HCT116 (cell line): ENCODE measurements around the gene TEPSIN. TPM values are rescaled to one million over a fixed set of nuclear protein-coding genes. Genes with fewer than 3 reads are reported as not detected.

ENCODE experiments used
- ATAC-seq: fragments of 200-7000 bp; cut with Tn5 transposase; 2 replicates; pipeline ENCODE4 v1.9.1; 2020; ENCODE audit warnings: mild to moderate bottlenecking, moderate library complexity
- BruUV-seq: library from RNA; stranded (reverse); fragments of 400-500 nt; replicated peaks from 2 replicates; lab custom pipeline; 2021; lab: Mats Ljungman, UMichigan
- CTCF ChIA-PET: fragments of 300-600 bp; sonication (Branson Sonifier 250); formaldehyde crosslinking; loops from one replicate; lab custom pipeline; 2021; ENCODE audit warnings: antibody characterized with exemption; lab: Charles Lee
- POLR2A ChIA-PET: fragments of 300-600, 350-600 bp; sonication (Branson Sonifier 250); formaldehyde crosslinking; loops from one replicate; lab custom pipeline; 2021; ENCODE audit warnings: antibody characterized with exemption; lab: Charles Lee
- RAD21 ChIA-PET, 2 experiments: fragments of 300-600 bp; sonication (Branson Sonifier 250); formaldehyde crosslinking; loops; one replicate each; lab custom pipeline; 2023; ENCODE audit warnings: low total read pairs in 2 of 2; ENCODE audit not compliant: uncharacterized antibody in 2 of 2, unreplicated experiment in 2 of 2, low non-redundant PET in 1 of 2; lab: Charles Lee
- DNase-seq: peaks from one replicate; pipeline ENCODE4 v3.0.0-alpha.2; 2010; ENCODE audit warnings: low read depth, low spot score
- H2AFZ ChIP-seq: fragments of 200-600 bp; shearing (Covaris generic), sonication (generic); 2 replicates; pipeline ENCODE4 v1.6.1; 2017; ENCODE audit warnings: low read depth, mixed run types, mixed read lengths, antibody characterized with exemption, low read length; ENCODE audit not compliant: poor library complexity, severe bottlenecking
- H3K27ac ChIP-seq: 2 replicates; pipeline ENCODE4 v1.5.1; 2012; ENCODE audit warnings: low read depth, low read length
- H3K27me3 ChIP-seq: fragments of 200-600 bp; sonication (generic); 2 replicates; pipeline ENCODE4 v1.6.1; 2016; ENCODE audit warnings: mixed run types, low read length, mixed read lengths; ENCODE audit not compliant: insufficient read depth
- H3K36me3 ChIP-seq, 2 experiments: fragments of 200-500 bp in 1 of 2; fragments of 200-600 bp in 1 of 2; sonication (Bioruptor generic) in 1 of 2; sonication (generic) in 1 of 2; 2 replicates each; pipeline versions ENCODE4 v1.5.1 to v1.6.1; 2014 to 2016; ENCODE audit warnings: low read length in 2 of 2, inconsistent platforms in 1 of 2, mixed read lengths in 1 of 2, mixed run types in 1 of 2; ENCODE audit not compliant: insufficient read depth in 2 of 2, control insufficient read depth in 1 of 2
- H3K4me1 ChIP-seq, 2 experiments: fragments of 200-600 bp in 1 of 2; sonication (generic) in 1 of 2; 2 replicates each; pipeline versions ENCODE4 v1.5.1 to v1.6.1; 2012 to 2017; ENCODE audit warnings: low read length in 2 of 2, inconsistent platforms in 1 of 2, mild to moderate bottlenecking in 1 of 2, mixed read lengths in 1 of 2, mixed run types in 1 of 2, moderate library complexity in 1 of 2; ENCODE audit not compliant: insufficient read depth in 2 of 2, control insufficient read depth in 1 of 2
- H3K4me2 ChIP-seq: fragments of 200-600 bp; sonication (generic); 2 replicates; pipeline ENCODE4 v1.6.1; 2017; ENCODE audit warnings: mixed run types, low read length, mixed read lengths
- H3K4me3 ChIP-seq, 2 experiments: fragments of 200-600 bp in 1 of 2; sonication (generic) in 1 of 2; replicated peaks in 1 of 2; 2 replicates each; pipeline ENCODE4 v1.5.1; 2011 to 2016; ENCODE audit warnings: low read length in 2 of 2, control low read depth in 1 of 2, low read depth in 1 of 2, mild to moderate bottlenecking in 1 of 2, mixed read lengths in 1 of 2, mixed run types in 1 of 2
- H3K79me2 ChIP-seq: fragments of 200-600 bp; sonication (generic); 2 replicates; pipeline ENCODE4 v1.6.1; 2017; ENCODE audit warnings: mild to moderate bottlenecking, mixed run types, low read length, moderate library complexity, mixed read lengths; ENCODE audit not compliant: insufficient read depth
- H3K9ac ChIP-seq: fragments of 200-600 bp; sonication (generic); 2 replicates; pipeline ENCODE4 v1.6.1; 2016; ENCODE audit warnings: low read length, mixed read lengths
- H3K9me2 ChIP-seq: fragments of 200-600 bp; sonication (generic), shearing (Covaris generic); 2 replicates; pipeline ENCODE4 v1.6.1; 2017; ENCODE audit warnings: mixed run types, mild to moderate bottlenecking, moderate library complexity; ENCODE audit not compliant: insufficient read depth
- H3K9me3 ChIP-seq, 2 experiments: fragments of 200-500 bp in 1 of 2; fragments of 200-600 bp in 1 of 2; sonication (Bioruptor generic) in 1 of 2; sonication (generic) in 1 of 2; 2 replicates each; pipeline ENCODE4 v1.6.1; 2014 to 2017; ENCODE audit warnings: low read length in 2 of 2, mixed read lengths in 2 of 2, inconsistent platforms in 1 of 2, low read depth in 1 of 2, mild to moderate bottlenecking in 1 of 2, mixed run types in 1 of 2, moderate library complexity in 1 of 2; ENCODE audit not compliant: control insufficient read depth in 1 of 2, insufficient read depth in 1 of 2
- H4K20me1 ChIP-seq: fragments of 200-600 bp; sonication (generic), shearing (Covaris generic); 2 replicates; pipeline ENCODE4 v1.6.1; 2017; ENCODE audit warnings: mixed run types, mild to moderate bottlenecking, moderate library complexity; ENCODE audit not compliant: insufficient read depth
- CEBPB ChIP-seq: IDR thresholded peaks from 2 replicates; pipeline ENCODE4 v1.6.1; 2012; ENCODE audit warnings: low read depth
- JUND ChIP-seq: IDR thresholded peaks from 2 replicates; pipeline ENCODE4 v1.6.1; 2012
- POLR2A ChIP-seq: IDR thresholded peaks from 2 replicates; pipeline ENCODE4 v1.7.0; 2011; ENCODE audit warnings: borderline replicate concordance; ENCODE audit not compliant: insufficient read depth, insufficient read length; ENCODE audit errors: extremely low read depth
- POLR2AphosphoS5 ChIP-seq: IDR thresholded peaks from 2 replicates; pipeline ENCODE4 v1.6.1; 2011; ENCODE audit warnings: mild to moderate bottlenecking, low read depth, low read length, moderate library complexity
- RAD21 ChIP-seq: IDR thresholded peaks from 2 replicates; pipeline ENCODE4 v1.6.1; 2012; ENCODE audit warnings: low read depth, mild to moderate bottlenecking
- SIN3A ChIP-seq: IDR thresholded peaks from 2 replicates; pipeline ENCODE4 v1.6.1; 2012; ENCODE audit warnings: low read depth
- SP1 ChIP-seq: IDR thresholded peaks from 2 replicates; pipeline ENCODE4 v1.6.1; 2012; ENCODE audit warnings: low read depth
- SRF ChIP-seq: IDR thresholded peaks from 2 replicates; pipeline ENCODE4 v1.6.1; 2012; ENCODE audit warnings: low read depth
- TCF7L2 ChIP-seq: IDR thresholded peaks from 2 replicates; pipeline ENCODE4 v1.7.0; 2011; ENCODE audit warnings: borderline replicate concordance, inconsistent platforms; ENCODE audit not compliant: insufficient read depth, insufficient read length; ENCODE audit errors: extremely low read depth
- YY1 ChIP-seq: IDR thresholded peaks from 2 replicates; pipeline ENCODE4 v1.6.1; 2011; ENCODE audit warnings: low read length, low read depth, moderate library complexity, mild to moderate bottlenecking; ENCODE audit not compliant: insufficient replicate concordance; ENCODE audit errors: extremely low read depth
- ZFX ChIP-seq: fragments of 450-650 bp; IDR thresholded peaks from 2 replicates; pipeline ENCODE4 v1.6.1; 2017
- ZNF274 ChIP-seq: fragments of 200-500 bp; sonication (Bioruptor generic); IDR thresholded peaks from 2 replicates; pipeline ENCODE4 v1.6.1; 2014; ENCODE audit warnings: mild to moderate bottlenecking, low read depth, low read length, inconsistent platforms
- intact Hi-C: fragments of 100-400 bp; cut with micrococcal nuclease; formaldehyde crosslinking; loops from 2 replicates; pipeline ENCODE4 v1.10.0; 2022
- total RNA-seq: library from RNA; stranded (reverse); gene quantifications from one replicate; pipeline ENCODE4 v1.2.1, GENCODE V29; 2021; ENCODE audit not compliant: unreplicated experiment
- TF ChIP-seq, protein P1 (sequence below), 3 experiments: fragments of 200-600 bp in 1 of 3; sonication (generic) in 1 of 3; IDR thresholded peaks in 2 of 3; conservative IDR thresholded peaks in 1 of 3; 2 replicates each; pipeline ENCODE4 v1.5.1; 2012 to 2017; ENCODE audit warnings: low read depth in 2 of 3, low read length in 2 of 3, antibody characterized with exemption in 1 of 3, borderline replicate concordance in 1 of 3, control low read depth in 1 of 3, mild to moderate bottlenecking in 1 of 3, mixed read lengths in 1 of 3, mixed run types in 1 of 3, moderate library complexity in 1 of 3; ENCODE audit not compliant: insufficient read depth in 1 of 3
- TF ChIP-seq, protein P2 (sequence below): IDR thresholded peaks from 2 replicates; pipeline ENCODE4 v1.6.1; 2012
- TF ChIP-seq, protein P3 (sequence below): IDR thresholded peaks from 2 replicates; pipeline ENCODE4 v1.6.1; 2011; ENCODE audit warnings: mild to moderate bottlenecking, low read length, moderate library complexity; ENCODE audit not compliant: insufficient replicate concordance; ENCODE audit errors: extremely low read depth

Gene TEPSIN
- total RNA-seq, 1 experiment from 2014 or later = 50.6 TPM

DNA sequence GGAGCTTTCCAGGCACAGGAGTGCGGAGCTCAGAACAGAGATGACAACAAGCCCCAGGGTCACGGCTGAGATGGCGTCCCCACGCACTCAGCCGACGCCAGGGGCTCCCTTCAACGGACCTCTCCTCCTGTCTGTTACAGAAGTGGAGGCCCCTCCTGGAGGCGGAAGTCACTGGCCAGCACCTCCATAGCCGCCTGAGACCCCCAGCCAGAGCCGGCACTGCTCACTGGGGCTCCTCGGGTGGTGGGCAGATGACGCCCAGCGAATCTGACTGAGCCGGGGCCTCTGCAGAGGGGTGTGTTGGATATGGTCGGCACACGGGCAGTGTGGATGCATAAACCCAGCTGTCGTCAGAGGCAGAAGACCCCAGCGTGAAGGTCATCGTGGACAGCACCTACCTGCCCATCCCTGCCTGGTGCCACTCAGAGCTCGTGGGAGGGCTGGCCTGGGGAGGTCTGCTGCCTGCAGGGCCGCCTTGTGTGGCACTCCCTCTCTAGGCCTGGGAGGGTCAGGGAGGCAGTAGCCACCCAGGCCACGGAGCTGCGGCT lies 20.3 kb upstream of the TEPSIN start:
- Histone ChIP-seq H3K9me2 (no peaks in the 10 kb centered on the region), H3K4me2 (no peak overlapping the region), H3K4me1 (no peaks in the 10 kb centered on the region), H3K27ac (no peak overlapping the region), H3K4me3 (no peak overlapping the region), H4K20me1 (no peaks in the 10 kb centered on the region), H2AFZ (no peak overlapping the region), H3K79me2 (no peaks in the 10 kb centered on the region), H3K9ac (no peak overlapping the region), H3K36me3 (peaks cover 28 to 38% of the 10 kb centered on the region in 2 experiments; a peak in 3 of 4 replicates), H3K9me3 (no peaks in the 10 kb centered on the region), H3K27me3 (no peaks in the 10 kb centered on the region)
- POLR2A ChIA-PET = no interaction called here
- ATAC-seq = no peak
- RAD21 ChIA-PET = no interaction called here
- no TSS peak for BruUV-seq
- intact Hi-C loops = no loop called here
- no peak for DNase-seq
- CTCF ChIA-PET = no interaction called here
- TF ChIP-seq SP1 (no peak), SIN3A (no peak), YY1 (no peak), CEBPB (no peak), ZFX (no peak), POLR2AphosphoS5 (no peak), RAD21 (no peak), JUND (no peak), SRF (no peak), ZNF274 (no peak), TCF7L2 (no peak), POLR2A (no peak)
- TF ChIP-seq, protein P1, sequence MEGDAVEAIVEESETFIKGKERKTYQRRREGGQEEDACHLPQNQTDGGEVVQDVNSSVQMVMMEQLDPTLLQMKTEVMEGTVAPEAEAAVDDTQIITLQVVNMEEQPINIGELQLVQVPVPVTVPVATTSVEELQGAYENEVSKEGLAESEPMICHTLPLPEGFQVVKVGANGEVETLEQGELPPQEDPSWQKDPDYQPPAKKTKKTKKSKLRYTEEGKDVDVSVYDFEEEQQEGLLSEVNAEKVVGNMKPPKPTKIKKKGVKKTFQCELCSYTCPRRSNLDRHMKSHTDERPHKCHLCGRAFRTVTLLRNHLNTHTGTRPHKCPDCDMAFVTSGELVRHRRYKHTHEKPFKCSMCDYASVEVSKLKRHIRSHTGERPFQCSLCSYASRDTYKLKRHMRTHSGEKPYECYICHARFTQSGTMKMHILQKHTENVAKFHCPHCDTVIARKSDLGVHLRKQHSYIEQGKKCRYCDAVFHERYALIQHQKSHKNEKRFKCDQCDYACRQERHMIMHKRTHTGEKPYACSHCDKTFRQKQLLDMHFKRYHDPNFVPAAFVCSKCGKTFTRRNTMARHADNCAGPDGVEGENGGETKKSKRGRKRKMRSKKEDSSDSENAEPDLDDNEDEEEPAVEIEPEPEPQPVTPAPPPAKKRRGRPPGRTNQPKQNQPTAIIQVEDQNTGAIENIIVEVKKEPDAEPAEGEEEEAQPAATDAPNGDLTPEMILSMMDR (IDR thresholded peaks at IDR 0.05 in 2 of 3, conservative IDR thresholded peaks at IDR 0.05 in 1 of 3; ENCODE audit: borderline replicate concordance in 1 of 3, insufficient read depth in 1 of 3, low read depth in 2 of 3, low read length in 2 of 3) = no peak
- TF ChIP-seq, protein P2, sequence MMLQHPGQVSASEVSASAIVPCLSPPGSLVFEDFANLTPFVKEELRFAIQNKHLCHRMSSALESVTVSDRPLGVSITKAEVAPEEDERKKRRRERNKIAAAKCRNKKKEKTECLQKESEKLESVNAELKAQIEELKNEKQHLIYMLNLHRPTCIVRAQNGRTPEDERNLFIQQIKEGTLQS = no peak
- TF ChIP-seq, protein P3, sequence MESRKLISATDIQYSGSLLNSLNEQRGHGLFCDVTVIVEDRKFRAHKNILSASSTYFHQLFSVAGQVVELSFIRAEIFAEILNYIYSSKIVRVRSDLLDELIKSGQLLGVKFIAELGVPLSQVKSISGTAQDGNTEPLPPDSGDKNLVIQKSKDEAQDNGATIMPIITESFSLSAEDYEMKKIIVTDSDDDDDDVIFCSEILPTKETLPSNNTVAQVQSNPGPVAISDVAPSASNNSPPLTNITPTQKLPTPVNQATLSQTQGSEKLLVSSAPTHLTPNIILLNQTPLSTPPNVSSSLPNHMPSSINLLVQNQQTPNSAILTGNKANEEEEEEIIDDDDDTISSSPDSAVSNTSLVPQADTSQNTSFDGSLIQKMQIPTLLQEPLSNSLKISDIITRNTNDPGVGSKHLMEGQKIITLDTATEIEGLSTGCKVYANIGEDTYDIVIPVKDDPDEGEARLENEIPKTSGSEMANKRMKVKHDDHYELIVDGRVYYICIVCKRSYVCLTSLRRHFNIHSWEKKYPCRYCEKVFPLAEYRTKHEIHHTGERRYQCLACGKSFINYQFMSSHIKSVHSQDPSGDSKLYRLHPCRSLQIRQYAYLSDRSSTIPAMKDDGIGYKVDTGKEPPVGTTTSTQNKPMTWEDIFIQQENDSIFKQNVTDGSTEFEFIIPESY = no peak
